Measurements from ENCODE around the gene NIPAL4. TPM values are rescaled to one million over a fixed set of nuclear protein-coding genes. Genes with fewer than 3 reads are reported as not detected.

NIPAL4 gene
- total RNA-seq, 6 experiments from 2014 or later = 0.07 TPM; not detected in 5

DNA sequence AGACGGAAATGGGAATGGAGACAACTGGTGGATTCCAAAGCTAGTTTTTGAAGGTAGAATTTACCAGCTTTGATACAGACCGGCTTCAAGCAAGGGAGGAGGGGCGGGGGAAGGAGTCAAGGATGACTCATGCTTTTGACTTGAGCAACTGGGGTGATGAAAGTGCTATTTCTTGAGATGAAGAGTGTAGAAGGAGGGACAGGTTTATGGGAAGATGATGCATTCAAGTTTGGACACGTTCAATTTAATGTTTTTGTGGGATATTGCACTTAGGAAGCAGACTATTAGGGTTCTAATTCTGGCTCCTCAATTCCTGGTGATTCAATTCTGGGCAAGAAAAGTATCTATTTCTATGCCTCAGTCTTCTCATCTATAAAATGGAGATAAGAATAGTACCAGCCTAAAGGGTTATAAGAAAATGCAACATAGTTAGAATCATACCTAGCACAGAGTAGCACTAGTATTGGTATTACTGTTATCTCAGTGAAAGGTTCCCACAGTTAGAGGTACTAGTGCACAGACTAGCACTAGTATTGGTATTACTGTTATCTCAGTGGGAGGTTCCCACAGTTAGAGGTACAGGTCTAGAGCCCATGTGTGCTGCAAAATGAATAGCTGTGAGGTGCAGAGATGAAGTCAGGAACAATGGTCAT, 4.6 kb downstream of the NIPAL4 start:
- H3K9me3 ChIP-seq = no peaks in the 10 kb centered on the region
- peak in 1 of 4 donors; percentile 22 for ATAC-seq
- no peak overlapping the region for H3K27ac ChIP-seq
- H3K4me1 ChIP-seq = peaks cover 0 to 4% (median 0%) of the 10 kb centered on the region in 4 donors
- no peak for DNase-seq
- intact Hi-C loops (cut with DNase I) = no loop called here
- TF ChIP-seq, protein P1, sequence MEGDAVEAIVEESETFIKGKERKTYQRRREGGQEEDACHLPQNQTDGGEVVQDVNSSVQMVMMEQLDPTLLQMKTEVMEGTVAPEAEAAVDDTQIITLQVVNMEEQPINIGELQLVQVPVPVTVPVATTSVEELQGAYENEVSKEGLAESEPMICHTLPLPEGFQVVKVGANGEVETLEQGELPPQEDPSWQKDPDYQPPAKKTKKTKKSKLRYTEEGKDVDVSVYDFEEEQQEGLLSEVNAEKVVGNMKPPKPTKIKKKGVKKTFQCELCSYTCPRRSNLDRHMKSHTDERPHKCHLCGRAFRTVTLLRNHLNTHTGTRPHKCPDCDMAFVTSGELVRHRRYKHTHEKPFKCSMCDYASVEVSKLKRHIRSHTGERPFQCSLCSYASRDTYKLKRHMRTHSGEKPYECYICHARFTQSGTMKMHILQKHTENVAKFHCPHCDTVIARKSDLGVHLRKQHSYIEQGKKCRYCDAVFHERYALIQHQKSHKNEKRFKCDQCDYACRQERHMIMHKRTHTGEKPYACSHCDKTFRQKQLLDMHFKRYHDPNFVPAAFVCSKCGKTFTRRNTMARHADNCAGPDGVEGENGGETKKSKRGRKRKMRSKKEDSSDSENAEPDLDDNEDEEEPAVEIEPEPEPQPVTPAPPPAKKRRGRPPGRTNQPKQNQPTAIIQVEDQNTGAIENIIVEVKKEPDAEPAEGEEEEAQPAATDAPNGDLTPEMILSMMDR (IDR thresholded peaks at IDR 0.05) = no peak
- TF ChIP-seq POLR2A (IDR thresholded peaks at IDR 0.05) = no peak
- no peaks in the 10 kb centered on the region for H3K27me3 ChIP-seq
- no peaks in the 10 kb centered on the region for H3K36me3 ChIP-seq
- no peak overlapping the region for H3K4me3 ChIP-seq
- 42% methylated on average over 4 of the region's 4 CpGs for WGBS (ENCODE audit: insufficient coverage, low coverage, low lambda C conversion rate, missing lambda C conversion rate)

DNA sequence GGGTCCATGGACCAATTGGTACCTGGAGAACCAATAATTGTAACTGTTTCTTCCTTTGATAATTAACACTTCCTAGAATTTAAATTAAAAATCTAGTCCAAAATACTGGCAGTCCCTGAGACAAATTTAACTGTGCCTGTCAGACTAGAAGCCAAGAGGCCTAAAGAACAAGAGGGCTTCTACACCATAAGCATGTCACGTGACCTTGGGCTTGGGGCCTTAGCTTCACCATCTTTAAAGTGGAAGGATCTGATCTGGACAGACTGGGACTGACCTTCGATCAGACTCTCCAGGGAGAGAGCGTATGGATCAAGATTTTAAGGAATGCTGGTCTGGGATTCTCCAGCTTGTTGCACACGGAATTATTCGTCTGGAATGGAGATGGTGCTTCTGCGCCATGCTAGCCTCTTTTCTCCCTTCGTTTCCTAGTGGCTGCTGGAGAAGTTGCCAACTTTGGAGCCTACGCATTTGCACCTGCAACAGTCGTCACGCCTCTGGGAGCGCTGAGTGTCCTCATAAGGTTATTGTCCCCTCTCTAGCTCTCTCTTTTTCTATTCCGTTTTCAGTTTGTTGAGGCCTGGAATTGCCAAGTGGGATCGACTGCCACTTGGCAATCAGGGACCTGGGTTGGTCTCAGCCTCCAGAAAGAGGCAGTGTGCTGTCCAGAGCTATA, 8.4 kb downstream of the NIPAL4 start:
- ATAC-seq = no peak
- H3K9me3 ChIP-seq = no peaks in the 10 kb centered on the region
- H3K36me3 ChIP-seq = no peaks in the 10 kb centered on the region
- no peak overlapping the region for H3K27ac ChIP-seq
- no peak for TF ChIP-seq POLR2A (IDR thresholded peaks at IDR 0.05)
- TF ChIP-seq, protein P1 (IDR thresholded peaks at IDR 0.05) = no peak
- no peak for DNase-seq
- WGBS (ENCODE audit: insufficient coverage, low coverage, low lambda C conversion rate, missing lambda C conversion rate) = 98% methylated on average over 8 of the region's 13 CpGs
- H3K4me3 ChIP-seq = no peak overlapping the region
- H3K27me3 ChIP-seq = no peaks in the 10 kb centered on the region
- no peaks in the 10 kb centered on the region for H3K4me1 ChIP-seq
- intact Hi-C loops (cut with DNase I) = no loop called here

DNA sequence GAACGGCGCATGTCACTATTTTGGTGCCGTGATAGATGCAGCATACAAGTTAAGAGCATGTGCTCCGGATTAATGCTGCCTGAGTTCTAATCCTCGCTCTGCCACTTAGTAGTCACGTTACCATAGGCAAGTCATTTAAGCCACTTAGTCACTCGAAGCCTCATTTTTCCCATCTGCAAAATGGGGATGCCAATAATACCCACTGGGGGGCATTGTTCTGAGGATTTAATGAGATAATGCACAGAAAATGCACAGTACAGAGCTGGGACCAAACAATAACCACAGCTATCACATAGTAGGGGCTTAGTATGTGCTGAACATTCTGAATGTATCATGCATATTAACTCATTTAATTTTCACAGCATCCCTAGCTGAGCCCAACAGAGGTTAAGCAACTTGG, 9.1 kb downstream of the NIPAL4 start:
- Histone ChIP-seq H3K36me3 (no peaks in the 10 kb centered on the region), H3K4me1 (no peaks in the 10 kb centered on the region), H3K9me3 (no peaks in the 10 kb centered on the region), H3K4me3 (no peak overlapping the region), H3K27me3 (no peaks in the 10 kb centered on the region), H3K27ac (no peak overlapping the region)
- TF ChIP-seq, protein P1 (IDR thresholded peaks at IDR 0.05) = no peak
- TF ChIP-seq POLR2A (IDR thresholded peaks at IDR 0.05) = no peak
- intact Hi-C loops (cut with DNase I) = no loop called here
- no peak for ATAC-seq
- WGBS (ENCODE audit: insufficient coverage, low coverage, low lambda C conversion rate, missing lambda C conversion rate) = 97% methylated on average over 5 of the region's 7 CpGs
- no peak for DNase-seq

DNA sequence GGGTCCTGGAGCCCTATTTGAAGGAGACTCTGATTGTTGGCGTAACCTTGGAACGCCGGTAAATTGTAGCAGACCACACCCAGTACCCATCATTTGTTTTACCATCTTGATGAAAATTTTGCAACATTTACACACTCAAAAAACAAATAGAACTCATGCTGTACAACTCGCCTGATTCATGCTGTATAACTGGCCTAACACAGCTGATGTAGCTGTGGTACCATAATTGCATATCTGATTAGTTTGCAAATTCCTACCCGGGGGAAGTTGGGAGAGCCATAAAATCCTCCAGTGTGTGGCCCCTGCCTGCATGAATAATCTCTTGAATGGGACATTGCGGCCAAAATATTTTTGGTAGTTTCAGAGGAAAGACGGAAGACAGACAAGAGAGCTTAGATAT, 9.7 kb downstream of the NIPAL4 start:
- WGBS (ENCODE audit: insufficient coverage, low coverage, low lambda C conversion rate, missing lambda C conversion rate) = 68% methylated on average over 7 of the region's 7 CpGs
- ATAC-seq = no peak
- H3K4me1 ChIP-seq = no peaks in the 10 kb centered on the region

More for the DNA sequence above, 9.7 kb downstream of the NIPAL4 start:
- Histone ChIP-seq H3K36me3 (no peaks in the 10 kb centered on the region), H3K4me3 (no peak overlapping the region), H3K9me3 (no peaks in the 10 kb centered on the region), H3K27ac (no peak overlapping the region), H3K27me3 (no peaks in the 10 kb centered on the region)
- DNase-seq = no peak
- TF ChIP-seq, protein P1 (IDR thresholded peaks at IDR 0.05) = no peak
- no peak for TF ChIP-seq POLR2A (IDR thresholded peaks at IDR 0.05)
- intact Hi-C loops (cut with DNase I) = no loop called here

Data from right lobe of liver (tissue), 6 donors.